NT2/D1 (cell line): Measurements from ENCODE around the gene SIAH3.

Source experiments
- DNase-seq: peaks from one replicate; pipeline ENCODE4 v3.0.0-alpha.2; 2011; ENCODE audit warnings: low read depth, low spot score
- H3K27me3 ChIP-seq: 2 replicates; pipeline ENCODE4 v1.6.0; 2011; ENCODE audit warnings: mild to moderate bottlenecking; ENCODE audit not compliant: insufficient read length, insufficient read depth
- H3K36me3 ChIP-seq: 2 replicates; pipeline ENCODE4 v1.6.1; 2011; ENCODE audit warnings: mild to moderate bottlenecking, low read length, mixed read lengths; ENCODE audit not compliant: insufficient read depth, insufficient read length
- H3K4me1 ChIP-seq: 2 replicates; pipeline ENCODE4 v1.5.1; 2011; ENCODE audit not compliant: insufficient read depth, insufficient read length
- H3K4me3 ChIP-seq: 2 replicates; pipeline ENCODE4 v1.5.1; 2011; ENCODE audit warnings: low read depth; ENCODE audit not compliant: insufficient read length
- H3K9ac ChIP-seq: 2 replicates; pipeline ENCODE4 v1.6.0; 2011; ENCODE audit warnings: low read depth; ENCODE audit not compliant: insufficient read length
- H3K9me3 ChIP-seq: 2 replicates; pipeline ENCODE4 v1.5.1; 2011; ENCODE audit warnings: mild to moderate bottlenecking, low read length; ENCODE audit not compliant: insufficient read depth
- SUZ12 ChIP-seq: IDR thresholded peaks from 2 replicates; pipeline ENCODE4 v1.6.1; 2011; ENCODE audit not compliant: insufficient read length, insufficient read depth; ENCODE audit errors: extremely low read depth
- YY1 ChIP-seq: IDR thresholded peaks from 2 replicates; pipeline ENCODE4 v1.6.1; 2011; ENCODE audit not compliant: insufficient read length, insufficient read depth
- ZNF274 ChIP-seq: IDR thresholded peaks from 2 replicates; pipeline ENCODE4 v1.6.1; 2011; ENCODE audit warnings: mild to moderate bottlenecking, low read depth, low read length

Gene SIAH3

DNA sequence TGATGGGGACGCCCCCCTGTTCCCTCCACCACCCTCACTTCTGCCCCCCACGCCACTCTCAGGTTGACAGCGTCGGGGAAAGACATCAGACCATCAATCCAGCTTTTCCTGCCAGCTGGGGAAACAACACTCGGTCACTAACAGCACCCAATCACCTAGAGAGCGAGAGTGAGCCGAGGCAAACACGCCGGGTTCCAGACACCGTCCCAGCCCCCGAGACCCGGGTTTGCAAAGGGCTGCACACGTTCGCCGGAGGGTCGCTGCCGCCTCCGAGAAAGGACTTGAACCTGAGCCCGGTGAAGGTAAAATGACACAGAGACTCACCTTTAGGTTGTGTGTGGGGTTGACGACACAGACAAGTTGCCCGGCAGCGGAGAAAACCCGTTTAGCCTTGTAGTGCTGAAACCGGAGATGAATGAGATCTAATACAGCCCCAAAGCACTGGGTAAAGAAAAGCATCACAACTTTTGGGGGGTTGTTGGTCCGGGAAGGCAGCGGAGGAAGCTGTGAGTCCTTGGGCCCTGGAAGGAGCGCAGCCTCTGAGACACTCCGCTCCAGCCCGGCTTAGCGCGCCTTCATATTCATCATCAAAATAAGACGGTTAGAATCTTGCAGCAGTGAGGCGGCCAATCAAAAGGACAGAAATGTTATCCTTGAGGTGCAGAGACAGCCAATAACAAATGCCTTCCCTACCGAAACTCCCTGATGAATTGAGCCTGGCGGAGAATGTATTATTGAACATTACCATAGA lies at the start of gene SIAH3:
Gene SIAH3, minus strand, starts transcription at position 583 of the 751 bp plus-strand sequence. Its CDS starts 124 bp downstream, at position 459.
- peak within 1 kb of the TSS; percentile 51 for H3K9ac ChIP-seq
- H3K4me3 ChIP-seq: peak within 1 kb of the TSS; percentile 37
- TF ChIP-seq YY1: no peak
- TF ChIP-seq ZNF274: no peak
- no peak for TF ChIP-seq SUZ12
- H3K36me3 ChIP-seq: no peaks in the 10 kb centered on the region
- H3K9me3 ChIP-seq: no peaks in the 10 kb centered on the region
- H3K4me1 ChIP-seq: peaks cover 8% of the 10 kb centered on the region
- no peak for DNase-seq
- H3K27me3 ChIP-seq: peaks cover 27% of the 10 kb centered on the region

- H3K9me3 ChIP-seq: no peaks in the 10 kb centered on the region
- H3K36me3 ChIP-seq: no peaks in the 10 kb centered on the region
- no peaks in the 10 kb centered on the region for H3K27me3 ChIP-seq
- TF ChIP-seq SUZ12 (no peak), ZNF274 (no peak), YY1 (no peak)
- H3K4me3 ChIP-seq: no peak overlapping the region
- H3K9ac ChIP-seq: no peak overlapping the region
- no peak for DNase-seq
- no peaks in the 10 kb centered on the region for H3K4me1 ChIP-seq
Observed at GRCh38 chr13:45899406-45899805, 47.9 kb upstream of the SIAH3 start.

DNA sequence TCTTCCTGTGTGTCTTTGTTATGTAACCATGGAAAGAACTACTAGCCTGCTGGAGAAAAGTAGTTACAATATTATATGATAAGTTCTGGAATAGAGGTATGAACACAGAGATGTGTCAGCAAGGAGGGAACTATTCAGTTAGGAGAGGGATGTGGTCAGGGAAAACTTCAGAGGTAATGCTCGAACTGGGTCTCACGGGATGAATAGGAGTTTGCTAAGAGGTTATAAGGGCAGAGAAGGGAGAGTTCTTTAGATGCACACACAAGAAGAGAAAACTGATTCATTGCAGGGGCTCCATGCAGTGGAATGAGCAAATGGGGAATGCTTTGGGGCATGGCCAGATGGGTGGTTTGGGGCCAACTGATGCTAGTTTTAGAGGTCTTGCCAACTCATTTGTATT lies 46.0 kb upstream of the SIAH3 start:
- Histone ChIP-seq H3K4me1 (no peaks in the 10 kb centered on the region), H3K27me3 (no peaks in the 10 kb centered on the region), H3K9me3 (no peaks in the 10 kb centered on the region), H3K36me3 (no peaks in the 10 kb centered on the region), H3K4me3 (no peak overlapping the region), H3K9ac (no peak overlapping the region)
- TF ChIP-seq SUZ12 (no peak), ZNF274 (no peak), YY1 (no peak)
- DNase-seq: no peak

- TF ChIP-seq SUZ12 (no peak), ZNF274 (no peak), YY1 (no peak)
- Histone ChIP-seq H3K9me3 (no peaks in the 10 kb centered on the region), H3K36me3 (no peaks in the 10 kb centered on the region), H3K9ac (no peak overlapping the region), H3K4me3 (no peak overlapping the region), H3K4me1 (no peaks in the 10 kb centered on the region), H3K27me3 (no peaks in the 10 kb centered on the region)
- no peak for DNase-seq
Observed at GRCh38 chr13:45896285-45896684, 44.7 kb upstream of the SIAH3 start.

GRCh38 chr13:45895881-45896280 lies 44.3 kb upstream of the SIAH3 start:
- Histone ChIP-seq H3K9ac (no peak overlapping the region), H3K4me3 (no peak overlapping the region), H3K27me3 (no peaks in the 10 kb centered on the region), H3K9me3 (no peaks in the 10 kb centered on the region), H3K36me3 (no peaks in the 10 kb centered on the region), H3K4me1 (no peaks in the 10 kb centered on the region)
- TF ChIP-seq ZNF274 (no peak), YY1 (no peak), SUZ12 (no peak)
- DNase-seq: no peak

- TF ChIP-seq ZNF274 (no peak), YY1 (no peak), SUZ12 (no peak)
- Histone ChIP-seq H3K36me3 (no peaks in the 10 kb centered on the region), H3K9me3 (no peaks in the 10 kb centered on the region), H3K27me3 (no peaks in the 10 kb centered on the region), H3K4me3 (no peak overlapping the region), H3K9ac (no peak overlapping the region), H3K4me1 (no peaks in the 10 kb centered on the region)
- no peak for DNase-seq
Observed at GRCh38 chr13:45892513-45892912, 41.0 kb upstream of the SIAH3 start.

DNA sequence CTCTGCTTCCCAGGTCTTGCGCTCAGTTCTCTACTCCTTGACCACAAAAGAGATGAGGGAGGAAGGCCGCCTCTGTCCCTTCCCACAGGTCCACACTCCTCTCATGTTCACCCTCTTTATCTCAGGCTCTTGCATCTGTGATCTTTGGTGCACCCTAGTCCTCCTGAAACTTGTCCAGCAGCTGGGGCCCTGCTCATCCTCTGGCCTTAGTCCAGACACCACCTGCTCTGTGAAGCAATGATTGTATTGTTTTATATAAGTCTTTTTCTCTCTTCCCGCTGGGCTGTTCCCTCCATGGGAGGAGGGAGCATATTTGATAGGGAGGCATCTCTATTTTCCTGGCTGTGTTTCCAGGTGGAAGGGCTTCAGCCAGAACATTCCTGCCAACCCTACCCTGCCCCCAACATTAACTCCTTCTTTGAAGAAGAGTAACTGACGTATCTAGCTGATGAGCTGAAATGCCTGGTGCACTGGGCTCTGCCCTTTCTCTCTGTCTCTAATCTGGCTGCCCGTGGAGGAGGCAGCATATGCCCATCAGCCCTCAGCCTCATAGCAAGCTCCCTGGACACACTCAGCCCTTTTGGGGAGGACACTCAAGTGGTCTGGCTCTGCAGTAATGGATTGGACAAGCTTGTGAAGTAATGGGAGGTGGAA lies 38.2 kb upstream of the SIAH3 start:
- no peaks in the 10 kb centered on the region for H3K9me3 ChIP-seq

DNA sequence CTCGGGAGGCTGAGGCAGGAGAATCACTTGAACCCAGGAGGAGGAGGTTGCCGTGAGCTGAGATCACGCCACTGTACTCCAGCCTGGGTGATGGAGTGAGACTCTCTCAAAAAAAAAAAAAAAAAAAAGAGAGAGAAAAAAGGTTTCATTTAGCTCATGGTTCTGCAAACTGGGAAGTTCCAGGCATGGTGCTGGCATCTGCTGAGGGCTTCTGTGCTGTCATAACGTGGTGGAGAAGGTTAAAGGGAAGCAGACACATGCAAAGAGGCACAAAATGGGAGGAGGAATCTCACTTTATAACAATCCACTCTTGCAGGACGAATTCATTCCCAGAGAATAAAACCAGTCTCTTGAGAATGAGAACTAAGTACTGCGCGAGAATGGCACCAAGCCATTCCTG lies 34.9 kb upstream of the SIAH3 start:
- no peaks in the 10 kb centered on the region for H3K4me1 ChIP-seq
- no peak overlapping the region for H3K4me3 ChIP-seq
- no peaks in the 10 kb centered on the region for H3K36me3 ChIP-seq
- H3K27me3 ChIP-seq: no peaks in the 10 kb centered on the region
- H3K9ac ChIP-seq: no peak overlapping the region
- TF ChIP-seq ZNF274 (no peak), SUZ12 (no peak), YY1 (no peak)
- H3K9me3 ChIP-seq: no peaks in the 10 kb centered on the region
- no peak for DNase-seq

More for the DNA sequence above, 38.2 kb upstream of the SIAH3 start:
- no peak overlapping the region for H3K4me3 ChIP-seq
- H3K27me3 ChIP-seq: no peaks in the 10 kb centered on the region
- H3K9ac ChIP-seq: no peak overlapping the region
- H3K36me3 ChIP-seq: no peaks in the 10 kb centered on the region
- no peak for TF ChIP-seq SUZ12
- no peak for TF ChIP-seq YY1
- TF ChIP-seq ZNF274: no peak
- no peak for DNase-seq
- no peaks in the 10 kb centered on the region for H3K4me1 ChIP-seq
